ENCODE results near the gene COL9A3. TPM values are rescaled to one million over a fixed set of nuclear protein-coding genes. Genes with fewer than 3 reads are reported as not detected.
A peak's percentile ranks its signal among the peaks of the same experiment; 100 is the strongest.

COL9A3 gene
- total and polyA plus RNA-seq, 2 experiments from 2014 or later, result 23.9 to 68.1 TPM

DNA sequence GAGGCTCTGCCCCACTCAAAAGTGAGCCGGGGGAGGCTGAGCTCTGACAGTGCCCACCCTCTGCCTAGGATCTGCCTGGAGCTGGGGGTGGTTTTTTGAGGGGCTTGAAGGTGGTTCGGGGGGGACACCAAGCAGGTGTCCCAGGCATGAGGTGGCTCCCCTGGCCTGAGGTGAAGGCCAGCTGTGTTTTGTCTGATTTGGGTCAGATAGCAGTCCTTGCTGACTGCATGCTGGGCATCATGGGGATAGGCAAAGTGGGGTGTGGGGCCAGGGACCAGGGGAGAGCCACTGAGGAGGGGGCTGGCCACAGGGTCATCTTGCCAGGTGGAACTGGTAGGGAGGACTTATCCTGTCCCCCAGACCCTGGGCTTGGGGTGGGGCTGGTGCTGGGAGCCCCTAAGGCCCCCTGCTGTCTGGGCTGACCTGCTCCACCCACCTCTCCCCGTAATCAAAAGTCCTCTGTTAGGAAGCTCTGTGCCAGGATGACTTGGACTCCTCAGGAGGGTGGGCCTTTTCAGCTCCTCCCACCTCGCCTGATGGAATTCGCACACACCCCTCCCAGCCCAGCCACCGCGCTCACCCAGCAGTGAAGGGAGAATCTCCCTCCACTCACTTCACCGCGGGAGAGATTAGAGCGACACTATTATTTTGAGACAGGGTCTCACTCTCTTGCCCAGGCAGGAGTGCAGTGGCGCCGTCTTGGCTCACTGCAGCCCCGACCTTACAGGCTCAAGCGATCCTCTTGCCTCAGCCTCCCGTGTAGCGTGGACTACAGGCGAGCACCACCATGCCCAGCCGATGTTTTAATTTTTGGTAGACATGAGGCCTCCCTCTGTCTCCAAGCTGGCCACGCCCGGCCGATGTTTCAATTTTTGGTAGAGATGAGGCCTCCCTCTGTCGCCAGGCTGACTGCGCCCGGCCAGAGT, 1.5 kb upstream of the COL9A3 start:
- peak; percentile 80 for DNase-seq (ENCODE audit: low spot score)
- no peak for TF ChIP-seq EZH2phosphoT487 (IDR thresholded peaks at IDR 0.05; ENCODE audit: low read depth, severe bottlenecking, unreplicated experiment)
- no peak for TF ChIP-seq EZH2 (IDR thresholded peaks at IDR 0.05; ENCODE audit: borderline replicate concordance)
- TF ChIP-seq, protein P1, sequence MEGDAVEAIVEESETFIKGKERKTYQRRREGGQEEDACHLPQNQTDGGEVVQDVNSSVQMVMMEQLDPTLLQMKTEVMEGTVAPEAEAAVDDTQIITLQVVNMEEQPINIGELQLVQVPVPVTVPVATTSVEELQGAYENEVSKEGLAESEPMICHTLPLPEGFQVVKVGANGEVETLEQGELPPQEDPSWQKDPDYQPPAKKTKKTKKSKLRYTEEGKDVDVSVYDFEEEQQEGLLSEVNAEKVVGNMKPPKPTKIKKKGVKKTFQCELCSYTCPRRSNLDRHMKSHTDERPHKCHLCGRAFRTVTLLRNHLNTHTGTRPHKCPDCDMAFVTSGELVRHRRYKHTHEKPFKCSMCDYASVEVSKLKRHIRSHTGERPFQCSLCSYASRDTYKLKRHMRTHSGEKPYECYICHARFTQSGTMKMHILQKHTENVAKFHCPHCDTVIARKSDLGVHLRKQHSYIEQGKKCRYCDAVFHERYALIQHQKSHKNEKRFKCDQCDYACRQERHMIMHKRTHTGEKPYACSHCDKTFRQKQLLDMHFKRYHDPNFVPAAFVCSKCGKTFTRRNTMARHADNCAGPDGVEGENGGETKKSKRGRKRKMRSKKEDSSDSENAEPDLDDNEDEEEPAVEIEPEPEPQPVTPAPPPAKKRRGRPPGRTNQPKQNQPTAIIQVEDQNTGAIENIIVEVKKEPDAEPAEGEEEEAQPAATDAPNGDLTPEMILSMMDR (IDR thresholded peaks at IDR 0.05; ENCODE audit: poor library complexity), result no peak
- H3K27me3 ChIP-seq, result peaks cover 19% of the 10 kb centered on the region
- H3K9me3 ChIP-seq (ENCODE audit: low read depth), result no peaks in the 10 kb centered on the region
- 24% methylated on average over 24 of the region's 24 CpGs for WGBS (ENCODE audit: low lambda C conversion rate, missing lambda C conversion rate)
- no peak overlapping the region for H2AFZ ChIP-seq
- peaks cover 42% of the 10 kb centered on the region for H3K4me1 ChIP-seq (ENCODE audit: insufficient read depth)
- H3K36me3 ChIP-seq (replicated peaks; ENCODE audit: insufficient read depth, low read depth), result no peaks in the 10 kb centered on the region
- no peak overlapping the region for H3K4me3 ChIP-seq
- H3K27ac ChIP-seq, result no peak overlapping the region
- no peaks in the 10 kb centered on the region for H3K79me2 ChIP-seq
- no peaks in the 10 kb centered on the region for H4K20me1 ChIP-seq (ENCODE audit: insufficient read depth, poor library complexity, severe bottlenecking)
- no peaks in the 10 kb centered on the region for H3K9me2 ChIP-seq (replicated peaks; ENCODE audit: insufficient read depth)
- peak overlapping the region; percentile 92 for H3K4me2 ChIP-seq

DNA sequence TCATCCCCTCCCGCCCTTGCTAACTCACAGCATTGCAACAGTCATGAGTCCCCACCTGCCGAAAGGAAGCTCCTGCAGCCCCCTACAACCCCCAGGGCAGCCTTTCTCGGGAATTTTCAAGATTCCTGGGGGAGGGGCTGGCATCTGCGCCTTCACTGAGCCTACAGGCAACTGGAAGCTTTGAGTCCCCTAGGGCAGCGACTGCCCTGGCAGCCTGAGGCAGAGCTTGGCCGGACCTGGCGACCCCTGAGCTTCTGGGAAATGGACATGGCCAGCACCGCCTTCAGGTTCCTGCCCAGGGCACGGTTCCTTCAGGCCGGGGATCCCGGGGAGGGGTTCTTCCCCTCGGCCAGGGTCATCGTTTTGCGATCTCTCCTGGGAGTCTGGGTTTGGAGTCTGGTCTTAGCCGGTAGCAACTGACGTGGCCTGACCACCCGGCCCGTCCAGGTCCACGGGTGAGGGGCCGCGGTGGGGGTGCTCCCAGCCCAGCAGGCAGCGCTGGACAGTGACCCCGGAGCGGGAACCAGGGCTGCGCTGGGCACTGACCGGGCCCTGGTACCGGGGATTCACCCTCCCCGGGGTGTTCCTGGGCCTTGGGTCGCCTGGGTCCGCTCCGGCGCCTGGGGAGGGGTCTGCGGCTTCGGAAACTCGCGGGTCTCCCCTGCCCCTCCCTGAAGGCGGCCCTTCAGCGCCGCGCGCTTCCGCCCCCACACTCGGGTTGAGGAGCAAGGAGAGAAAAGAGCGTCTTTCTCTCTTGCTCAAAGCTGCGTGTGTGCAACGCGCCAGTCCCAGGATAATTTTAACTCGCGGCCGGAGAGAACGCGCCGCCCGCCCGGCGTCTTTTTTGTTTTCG, 593 bp upstream of the COL9A3 start:
- H3K79me2 ChIP-seq, result no peaks in the 10 kb centered on the region
- TF ChIP-seq EZH2phosphoT487 (IDR thresholded peaks at IDR 0.05; ENCODE audit: low read depth, severe bottlenecking, unreplicated experiment) (no peak), EZH2 (IDR thresholded peaks at IDR 0.05; ENCODE audit: borderline replicate concordance) (peak; percentile 19)
- TF ChIP-seq, protein P1 (IDR thresholded peaks at IDR 0.05; ENCODE audit: poor library complexity), result no peak
- H2AFZ ChIP-seq, result peak overlapping the region; percentile 56
- no peaks in the 10 kb centered on the region for H4K20me1 ChIP-seq (ENCODE audit: insufficient read depth, poor library complexity, severe bottlenecking)
- H3K9me2 ChIP-seq (replicated peaks; ENCODE audit: insufficient read depth), result no peaks in the 10 kb centered on the region
- H3K9me3 ChIP-seq (ENCODE audit: low read depth), result no peaks in the 10 kb centered on the region
- H3K4me2 ChIP-seq, result peak overlapping the region; percentile 92
- H3K36me3 ChIP-seq (replicated peaks; ENCODE audit: insufficient read depth, low read depth), result no peaks in the 10 kb centered on the region
- no peak overlapping the region for H3K4me3 ChIP-seq
- no peak for DNase-seq (ENCODE audit: low spot score)
- peaks cover 42% of the 10 kb centered on the region for H3K4me1 ChIP-seq (ENCODE audit: insufficient read depth)
- WGBS (ENCODE audit: low lambda C conversion rate, missing lambda C conversion rate), result 3% methylated on average over 46 of the region's 57 CpGs
- H3K27ac ChIP-seq, result no peak overlapping the region
- H3K27me3 ChIP-seq, result peaks cover 19% of the 10 kb centered on the region

DNA sequence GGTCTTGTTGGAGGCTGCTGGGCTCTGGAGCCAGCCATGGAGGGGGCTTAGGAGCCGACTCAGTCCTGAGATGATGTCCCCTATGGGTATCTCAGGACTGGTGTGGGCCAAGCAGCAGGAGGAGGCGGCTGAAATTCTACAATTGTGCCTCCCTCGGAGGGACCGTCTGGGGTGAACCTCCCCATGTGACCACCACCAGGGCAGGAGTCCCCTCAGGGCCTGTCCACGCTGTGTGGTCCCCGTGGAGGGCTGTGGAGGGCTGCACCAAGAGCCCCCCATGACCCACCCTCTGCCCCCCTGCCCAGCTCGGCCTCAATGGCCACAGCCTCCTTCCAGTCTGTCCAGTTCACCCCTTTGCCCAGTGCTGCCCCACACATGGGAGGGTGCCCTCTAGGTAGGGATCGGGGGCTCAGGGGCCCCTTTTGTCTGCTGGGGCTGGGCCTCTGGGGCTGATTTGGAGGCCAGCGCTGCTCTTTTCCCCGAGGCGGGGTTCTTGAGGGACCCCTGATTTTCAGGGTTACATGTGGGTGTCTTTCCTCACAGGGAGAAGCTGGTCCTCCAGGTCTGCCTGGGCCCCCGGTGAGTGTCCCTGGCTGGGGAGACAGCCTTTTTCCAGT, 1.2 kb downstream of the COL9A3 start:
- no peak for DNase-seq (ENCODE audit: low spot score)
- Histone ChIP-seq H3K4me1 (ENCODE audit: insufficient read depth) (peaks cover 42% of the 10 kb centered on the region), H3K4me3 (no peak overlapping the region), H3K27me3 (peaks cover 19% of the 10 kb centered on the region), H3K9me3 (ENCODE audit: low read depth) (no peaks in the 10 kb centered on the region), H3K79me2 (no peaks in the 10 kb centered on the region), H3K9me2 (replicated peaks; ENCODE audit: insufficient read depth) (no peaks in the 10 kb centered on the region), H3K27ac (peak overlapping the region; percentile 37), H4K20me1 (ENCODE audit: insufficient read depth, poor library complexity, severe bottlenecking) (no peaks in the 10 kb centered on the region), H3K36me3 (replicated peaks; ENCODE audit: insufficient read depth, low read depth) (no peaks in the 10 kb centered on the region), H2AFZ (no peak overlapping the region), H3K4me2 (peak overlapping the region; percentile 92)
- WGBS (ENCODE audit: low lambda C conversion rate, missing lambda C conversion rate), result 88% methylated on average over 12 of the region's 12 CpGs
- TF ChIP-seq, protein P1 (IDR thresholded peaks at IDR 0.05; ENCODE audit: poor library complexity), result no peak
- TF ChIP-seq EZH2phosphoT487 (IDR thresholded peaks at IDR 0.05; ENCODE audit: low read depth, severe bottlenecking, unreplicated experiment) (no peak), EZH2 (IDR thresholded peaks at IDR 0.05; ENCODE audit: borderline replicate concordance) (no peak)

Data from hepatocyte (in vitro differentiated cells).